Type B pancreatic cell (in vitro differentiated cells): ENCODE data around the gene SDCCAG8. TPM values are rescaled to one million over a fixed set of nuclear protein-coding genes. Genes with fewer than 3 reads are reported as not detected.

Source experiments
- DNase-seq: peaks from one replicate; pipeline ENCODE4 v3.0.0; 2021; ENCODE audit warnings: mixed read lengths; ENCODE audit not compliant: unreplicated experiment; ENCODE audit errors: extremely low spot score
- H3K27ac Mint-ChIP-seq: 2 replicates; pipeline ENCODE4 v1.8.0; 2021; ENCODE audit warnings: mild to moderate bottlenecking, mixed read lengths
- H3K27me3 Mint-ChIP-seq: 2 replicates; pipeline ENCODE4 v1.8.0; 2021; ENCODE audit warnings: mixed read lengths
- H3K36me3 Mint-ChIP-seq: 2 replicates; pipeline ENCODE4 v1.8.0; 2021; ENCODE audit warnings: mixed read lengths
- H3K4me1 Mint-ChIP-seq: one replicate; pipeline ENCODE4 v1.8.0; 2021; ENCODE audit warnings: mixed read lengths; ENCODE audit not compliant: unreplicated experiment
- H3K4me3 Mint-ChIP-seq: 2 replicates; pipeline ENCODE4 v1.8.0; 2021; ENCODE audit warnings: mild to moderate bottlenecking, mixed read lengths
- H3K9me3 Mint-ChIP-seq: 2 replicates; pipeline ENCODE4 v1.8.0; 2021; ENCODE audit warnings: mixed read lengths
- total RNA-seq: library from RNA; stranded (reverse); gene quantifications from 2 replicates; pipeline ENCODE4 v1.2.1, GENCODE V29; 2021; ENCODE audit warnings: low replicate concordance
- TF ChIP-seq, protein P1 (sequence below): fragments of 200-600 bp; sonication (generic); conservative IDR thresholded peaks from 2 replicates; pipeline ENCODE4 v1.5.0; 2021; ENCODE audit warnings: antibody characterized with exemption, mild to moderate bottlenecking

SDCCAG8 gene
- total RNA-seq, 1 donor from 2014 or later: 26.0 TPM

DNA sequence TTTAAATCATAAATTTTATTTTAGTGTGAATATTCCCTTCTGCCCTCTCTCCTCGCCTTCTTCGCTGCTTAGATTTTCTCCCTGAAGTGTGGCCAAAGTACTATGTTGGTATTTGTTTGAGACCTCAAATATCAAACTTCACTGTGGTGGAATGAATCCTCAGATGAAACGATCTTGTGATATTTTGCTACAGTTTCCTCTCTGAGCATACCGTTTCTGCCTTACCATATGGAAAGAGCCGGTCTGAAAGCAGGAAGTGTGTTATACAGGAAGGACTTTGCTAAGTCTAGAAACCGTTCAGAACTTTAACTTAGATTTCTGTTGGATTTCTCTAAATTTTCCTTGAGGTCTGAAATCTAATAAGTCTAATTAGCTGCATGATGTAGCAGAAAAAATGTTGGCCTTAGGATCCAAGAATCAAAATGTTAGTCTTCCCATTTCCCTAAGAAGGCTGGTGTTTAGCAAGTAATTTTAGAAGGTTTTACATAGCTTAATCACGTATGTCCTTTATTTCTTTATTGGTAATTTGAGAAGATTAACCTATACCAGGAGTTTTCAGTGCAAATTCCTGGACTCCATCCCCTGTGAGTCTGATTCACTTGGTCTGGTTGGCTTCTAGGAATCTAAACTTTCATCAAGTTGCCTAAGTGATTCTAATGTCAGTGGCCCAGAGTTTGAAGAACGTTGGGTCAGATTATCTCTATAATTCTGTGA lies 30.7 kb downstream of the SDCCAG8 start:
- Mint-ChIP-seq H3K36me3 (peaks cover 32% of the 10 kb centered on the region), H3K4me1 (peaks cover 6% of the 10 kb centered on the region), H3K27me3 (no peaks in the 10 kb centered on the region), H3K9me3 (peaks cover 4% of the 10 kb centered on the region), H3K4me3 (no peak overlapping the region), H3K27ac (no peak overlapping the region)
- TF ChIP-seq, protein P1, sequence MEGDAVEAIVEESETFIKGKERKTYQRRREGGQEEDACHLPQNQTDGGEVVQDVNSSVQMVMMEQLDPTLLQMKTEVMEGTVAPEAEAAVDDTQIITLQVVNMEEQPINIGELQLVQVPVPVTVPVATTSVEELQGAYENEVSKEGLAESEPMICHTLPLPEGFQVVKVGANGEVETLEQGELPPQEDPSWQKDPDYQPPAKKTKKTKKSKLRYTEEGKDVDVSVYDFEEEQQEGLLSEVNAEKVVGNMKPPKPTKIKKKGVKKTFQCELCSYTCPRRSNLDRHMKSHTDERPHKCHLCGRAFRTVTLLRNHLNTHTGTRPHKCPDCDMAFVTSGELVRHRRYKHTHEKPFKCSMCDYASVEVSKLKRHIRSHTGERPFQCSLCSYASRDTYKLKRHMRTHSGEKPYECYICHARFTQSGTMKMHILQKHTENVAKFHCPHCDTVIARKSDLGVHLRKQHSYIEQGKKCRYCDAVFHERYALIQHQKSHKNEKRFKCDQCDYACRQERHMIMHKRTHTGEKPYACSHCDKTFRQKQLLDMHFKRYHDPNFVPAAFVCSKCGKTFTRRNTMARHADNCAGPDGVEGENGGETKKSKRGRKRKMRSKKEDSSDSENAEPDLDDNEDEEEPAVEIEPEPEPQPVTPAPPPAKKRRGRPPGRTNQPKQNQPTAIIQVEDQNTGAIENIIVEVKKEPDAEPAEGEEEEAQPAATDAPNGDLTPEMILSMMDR: no peak
- DNase-seq: no peak

DNA sequence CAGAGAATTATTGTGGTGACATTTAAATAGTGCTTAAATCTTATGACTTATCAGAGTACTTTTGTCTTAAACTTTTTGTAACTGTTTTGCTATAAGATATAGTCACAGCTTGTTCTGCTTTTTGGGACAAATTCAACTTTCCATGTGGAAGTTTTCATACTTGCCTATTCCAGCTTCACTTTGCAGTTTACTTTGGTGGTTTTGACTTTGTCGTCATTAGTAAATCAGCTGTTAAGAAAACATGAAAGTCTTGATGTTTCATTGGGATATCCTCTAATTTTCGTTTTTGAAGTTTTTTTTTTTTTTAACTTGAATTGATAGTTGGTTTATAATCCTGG lies 31.3 kb downstream of the SDCCAG8 start:
- H3K4me3 Mint-ChIP-seq: no peak overlapping the region
- no peak for DNase-seq
- peaks cover 4% of the 10 kb centered on the region for H3K9me3 Mint-ChIP-seq
- H3K36me3 Mint-ChIP-seq: peaks cover 32% of the 10 kb centered on the region
- TF ChIP-seq, protein P1: no peak
- H3K27me3 Mint-ChIP-seq: no peaks in the 10 kb centered on the region
- H3K4me1 Mint-ChIP-seq: peaks cover 6% of the 10 kb centered on the region
- H3K27ac Mint-ChIP-seq: no peak overlapping the region

DNA sequence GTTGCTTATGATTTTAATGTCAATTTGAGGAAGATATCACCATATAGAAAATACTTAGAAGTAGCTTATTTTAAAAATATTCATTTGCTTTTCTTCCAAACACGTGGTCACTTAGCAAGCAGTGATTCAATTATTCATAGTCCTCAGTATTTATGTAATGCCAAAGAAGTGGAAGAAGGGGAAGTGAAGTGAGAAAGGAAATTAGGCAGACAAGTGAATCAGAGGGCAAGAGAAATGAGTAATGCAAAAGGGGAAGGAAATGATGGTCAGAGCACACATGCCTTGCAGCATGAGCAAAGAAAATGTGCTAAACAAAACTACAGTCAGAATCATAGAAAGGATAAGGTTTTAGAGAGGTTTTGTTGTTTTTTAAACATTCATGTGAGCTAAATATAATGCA lies 31.8 kb downstream of the SDCCAG8 start:
- Mint-ChIP-seq H3K4me3 (no peak overlapping the region), H3K27me3 (no peaks in the 10 kb centered on the region), H3K4me1 (peaks cover 6% of the 10 kb centered on the region), H3K9me3 (peaks cover 4% of the 10 kb centered on the region), H3K36me3 (peaks cover 34% of the 10 kb centered on the region), H3K27ac (no peak overlapping the region)
- TF ChIP-seq, protein P1: no peak
- DNase-seq: no peak

DNA sequence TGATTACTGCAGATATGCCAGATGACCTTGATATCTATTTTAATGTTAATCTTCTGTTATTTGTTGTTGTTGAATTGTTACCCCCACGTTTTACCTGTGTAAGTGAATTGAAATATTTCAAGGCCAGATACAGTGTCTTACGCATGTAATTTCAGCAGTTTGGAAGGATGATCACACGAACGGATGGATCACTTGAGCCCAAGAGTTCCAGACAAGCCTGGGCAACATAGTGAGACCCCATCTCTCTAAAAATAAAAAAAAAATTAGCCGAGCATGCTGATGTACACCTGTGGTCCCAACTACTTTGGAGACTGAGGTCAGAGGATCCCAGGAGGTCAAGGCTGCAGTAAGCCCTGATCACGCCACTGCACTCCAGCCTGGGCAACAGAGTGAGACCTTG lies 32.2 kb downstream of the SDCCAG8 start:
- Mint-ChIP-seq H3K27me3 (no peaks in the 10 kb centered on the region), H3K4me1 (peaks cover 6% of the 10 kb centered on the region), H3K27ac (no peak overlapping the region), H3K9me3 (peaks cover 2% of the 10 kb centered on the region), H3K36me3 (peaks cover 36% of the 10 kb centered on the region), H3K4me3 (no peak overlapping the region)
- TF ChIP-seq, protein P1: no peak
- DNase-seq: no peak

DNA sequence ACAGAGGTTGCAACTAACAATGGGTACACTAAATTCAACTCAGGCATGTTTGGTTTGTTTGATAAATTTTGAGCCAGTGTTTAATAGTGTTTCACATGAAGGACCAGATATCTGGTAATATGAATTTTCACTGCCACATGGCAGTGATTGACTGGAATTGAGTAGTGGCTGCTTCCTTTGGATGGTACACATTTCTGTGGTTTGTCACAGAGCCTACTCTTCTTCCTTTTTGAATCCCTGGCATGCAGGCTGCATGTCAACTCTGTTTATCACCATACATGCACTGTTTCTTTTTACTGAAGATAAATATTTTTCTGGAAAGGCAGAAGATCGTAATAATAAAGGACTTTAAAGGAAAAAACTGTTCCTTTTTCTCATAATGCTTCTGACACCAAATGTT lies 35.5 kb downstream of the SDCCAG8 start:
- DNase-seq: no peak
- Mint-ChIP-seq H3K27ac (no peak overlapping the region), H3K4me1 (no peaks in the 10 kb centered on the region), H3K36me3 (peaks cover 51% of the 10 kb centered on the region), H3K9me3 (no peaks in the 10 kb centered on the region), H3K4me3 (no peak overlapping the region), H3K27me3 (no peaks in the 10 kb centered on the region)
- TF ChIP-seq, protein P1: no peak

DNA sequence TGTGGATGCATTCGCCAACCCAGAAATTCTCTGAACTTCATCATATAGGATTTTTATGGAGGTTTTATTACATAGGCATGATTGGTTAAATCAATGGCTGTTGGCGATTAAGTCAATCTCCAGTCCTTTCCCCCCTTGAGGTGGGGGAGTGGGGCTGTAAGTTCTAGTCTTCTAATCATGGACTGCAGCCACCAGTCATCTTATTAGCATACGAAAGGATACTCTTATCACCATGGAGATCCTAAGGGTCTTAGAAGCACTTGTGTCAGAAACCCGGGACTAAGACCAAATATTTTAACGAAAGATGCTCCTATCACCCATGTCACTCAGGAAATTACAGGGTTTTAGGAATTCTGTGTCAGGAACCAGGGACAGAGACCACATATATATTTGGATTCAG lies 36.3 kb downstream of the SDCCAG8 start:
- no peak for DNase-seq
- peaks cover 56% of the 10 kb centered on the region for H3K36me3 Mint-ChIP-seq
- no peak overlapping the region for H3K27ac Mint-ChIP-seq
- H3K4me3 Mint-ChIP-seq: no peak overlapping the region
- no peaks in the 10 kb centered on the region for H3K9me3 Mint-ChIP-seq
- no peaks in the 10 kb centered on the region for H3K27me3 Mint-ChIP-seq
- H3K4me1 Mint-ChIP-seq: no peaks in the 10 kb centered on the region
- TF ChIP-seq, protein P1: no peak
